Ovary (tissue), 9 donors: ENCODE measurements around the gene CRADD. TPM values are rescaled to one million over a fixed set of nuclear protein-coding genes. Genes with fewer than 3 reads are reported as not detected.

Experiments
- DNase-seq, 5 donors: peaks; one replicate each; pipeline ENCODE4 v3.0.0-alpha.2; 2019 to 2020
- H3K27ac ChIP-seq, 2 donors: fragments of 200-600 bp; one replicate each; pipeline versions ENCODE4 v1.5.1 to v1.8.0; 2019 to 2022
- H3K27me3 ChIP-seq: fragments of 200-600 bp; one replicate; pipeline ENCODE4 v1.8.0; 2022
- H3K36me3 ChIP-seq: fragments of 200-600 bp; sonication (generic); one replicate; pipeline ENCODE4 v1.5.1; 2019
- H3K4me1 ChIP-seq: one replicate; pipeline ENCODE4 v1.8.1; 2013; ENCODE audit warnings: mild to moderate bottlenecking, moderate library complexity; ENCODE audit not compliant: insufficient read depth
- H3K4me3 ChIP-seq: fragments of 200-600 bp; sonication (generic); one replicate; pipeline ENCODE4 v1.5.1; 2017
- H3K9me3 ChIP-seq, 2 donors: fragments of 200-600 bp in 1 of 2; sonication (generic) in 1 of 2; one replicate each; pipeline versions ENCODE4 v1.5.1 to v1.8.1; 2013 to 2019; ENCODE audit warnings: mild to moderate bottlenecking in 1 of 2, moderate library complexity in 1 of 2
- CTCF ChIP-seq, 3 donors: fragments of 450-650 bp in 2 of 3; fragments of 200-600 bp in 1 of 3; IDR thresholded peaks; one replicate each; pipeline versions ENCODE4 v1.5.1 to v1.8.0; 2016 to 2022; ENCODE audit warnings: antibody characterized with exemption in 3 of 3, mild to moderate bottlenecking in 1 of 3
- EP300 ChIP-seq: sonication (generic); formaldehyde crosslinking; IDR thresholded peaks from one replicate; pipeline ENCODE4 v1.6.1; 2017; ENCODE audit warnings: antibody characterized with exemption
- POLR2A ChIP-seq: fragments of 450-650 bp; IDR thresholded peaks from one replicate; pipeline ENCODE4 v1.6.1; 2017; ENCODE audit warnings: antibody characterized with exemption, mild to moderate bottlenecking, moderate library complexity
- WGBS, 3 donors: extraction: QIAGEN DNeasy Blood & Tissue Kit in 1 of 3; methylation state at CpG; one replicate each; pipeline versions ENCODE4 v1.1.5 to v1.1.7; 2013 to 2017; 5-methylcytosine and 5-hydroxymethylcytosine counted together
- intact Hi-C, 4 donors: fragments of 100-400 bp; cut with DNase I; formaldehyde crosslinking; loops; one replicate each; pipeline versions ENCODE4 v1.11.0 to v1.15.1; 2022 to 2023
- polyA plus RNA-seq, 2 donors: library from polyadenylated mRNA; stranded (reverse); fragments of 200-250 nt in 1 of 2; fragments of 350-450 nt in 1 of 2; fragmentation: Illumina TruSeq in 1 of 2; extraction: RNeasy Lipid Tissue Mini Kit (QIAGEN cat#74804) in 1 of 2; gene quantifications; one replicate each; pipeline ENCODE4 v1.2.3, GENCODE V29; 2013 to 2014
- total RNA-seq, 7 donors: library from RNA; depleted of rRNA in 2 of 7; stranded (reverse); fragments of >200 nt in 2 of 7; fragmentation: NEBNext Ultra II Directional in 3 of 7; extraction: Animal tissue kit (Norgen Biotek cat#: 25700) in 3 of 7; gene quantifications; one replicate each; pipeline versions ENCODE4 v1.1.0 to v1.2.4, GENCODE V29; 2016 to 2023
- donor health status: DM: no; HTN: no; CAD: no; lungs with moderate emphysema.
- donor health status: DM: no; HTN: no; CAD: no.
- donor health status: Bipolar disorder and iron deficiency.
- donor health status: DM: yes; HTN: yes; CAD: no.
- donor health status: DM: no; HTN: no; CAD: no.
- donor health status: DM: yes; HTN: yes; CAD: no.

Gene CRADD
- total and polyA plus RNA-seq, 9 donors: 11.4 to 67.8 (median 16.9) TPM

GRCh38 chr12:93725531-93725930, 48.4 kb downstream of the CRADD start:
- DNase-seq: no peak
- H3K4me1 ChIP-seq: no peaks in the 10 kb centered on the region
- TF ChIP-seq POLR2A (no peak), EP300 (no peak), CTCF (IDR thresholded peaks at IDR 0.05) (no peak)
- no peaks in the 10 kb centered on the region for H3K9me3 ChIP-seq
- no peak overlapping the region for H3K4me3 ChIP-seq
- H3K27ac ChIP-seq: no peak overlapping the region
- no peaks in the 10 kb centered on the region for H3K27me3 ChIP-seq
- H3K36me3 ChIP-seq: no peaks in the 10 kb centered on the region
- intact Hi-C loops: no loop called here

GRCh38 chr12:93727195-93727811, 50.1 kb downstream of the CRADD start:
- Histone ChIP-seq H3K36me3 (no peaks in the 10 kb centered on the region), H3K4me3 (no peak overlapping the region), H3K27ac (no peak overlapping the region), H3K27me3 (no peaks in the 10 kb centered on the region), H3K9me3 (no peaks in the 10 kb centered on the region), H3K4me1 (no peaks in the 10 kb centered on the region)
- WGBS, 3 donors: 61 to 66% (median 65%) methylated on average over 3 of the region's 3 CpGs
- DNase-seq: no peak
- TF ChIP-seq POLR2A (no peak), EP300 (peak; percentile 22), CTCF (IDR thresholded peaks at IDR 0.05) (no peak)
- intact Hi-C loops: no loop called here

GRCh38 chr12:93727911-93728310, 50.7 kb downstream of the CRADD start:
- no peak overlapping the region for H3K27ac ChIP-seq
- H3K4me1 ChIP-seq: no peaks in the 10 kb centered on the region
- H3K4me3 ChIP-seq: no peak overlapping the region
- H3K9me3 ChIP-seq: no peaks in the 10 kb centered on the region
- WGBS, 3 donors: 88 to 96% (median 92%) methylated on average over 4 of the region's 4 CpGs
- H3K27me3 ChIP-seq: no peaks in the 10 kb centered on the region
- intact Hi-C loops: no loop called here
- H3K36me3 ChIP-seq: no peaks in the 10 kb centered on the region
- no peak for DNase-seq
- TF ChIP-seq EP300: no peak
- no peak for TF ChIP-seq POLR2A
- no peak for TF ChIP-seq CTCF (IDR thresholded peaks at IDR 0.05)

GRCh38 chr12:93729934-93730333, 52.8 kb downstream of the CRADD start:
- Histone ChIP-seq H3K27me3 (no peaks in the 10 kb centered on the region), H3K27ac (no peak overlapping the region), H3K4me1 (no peaks in the 10 kb centered on the region), H3K4me3 (no peak overlapping the region), H3K9me3 (no peaks in the 10 kb centered on the region), H3K36me3 (no peaks in the 10 kb centered on the region)
- 89 to 95% (median 93%) methylated on average over 3 of the region's 3 CpGs for WGBS, 3 donors
- no peak for TF ChIP-seq EP300
- TF ChIP-seq CTCF (IDR thresholded peaks at IDR 0.05): no peak
- TF ChIP-seq POLR2A: no peak
- DNase-seq: no peak
- intact Hi-C loops: loop anchor here in 2 of 4 donors (10.0 kb wide), 1 partner anchor 45 kb away; no protein-coding TSS in a partner anchor
